Measurements from ENCODE around the gene AP2A2. TPM values are rescaled to one million over a fixed set of nuclear protein-coding genes. Genes with fewer than 3 reads are reported as not detected.
A peak's percentile ranks its signal among the peaks of the same experiment; 100 is the strongest.

The AP2A2 gene
- total RNA-seq, 6 experiments from 2014 or later: 41.4 to 66.7 (median 53.8) TPM

DNA sequence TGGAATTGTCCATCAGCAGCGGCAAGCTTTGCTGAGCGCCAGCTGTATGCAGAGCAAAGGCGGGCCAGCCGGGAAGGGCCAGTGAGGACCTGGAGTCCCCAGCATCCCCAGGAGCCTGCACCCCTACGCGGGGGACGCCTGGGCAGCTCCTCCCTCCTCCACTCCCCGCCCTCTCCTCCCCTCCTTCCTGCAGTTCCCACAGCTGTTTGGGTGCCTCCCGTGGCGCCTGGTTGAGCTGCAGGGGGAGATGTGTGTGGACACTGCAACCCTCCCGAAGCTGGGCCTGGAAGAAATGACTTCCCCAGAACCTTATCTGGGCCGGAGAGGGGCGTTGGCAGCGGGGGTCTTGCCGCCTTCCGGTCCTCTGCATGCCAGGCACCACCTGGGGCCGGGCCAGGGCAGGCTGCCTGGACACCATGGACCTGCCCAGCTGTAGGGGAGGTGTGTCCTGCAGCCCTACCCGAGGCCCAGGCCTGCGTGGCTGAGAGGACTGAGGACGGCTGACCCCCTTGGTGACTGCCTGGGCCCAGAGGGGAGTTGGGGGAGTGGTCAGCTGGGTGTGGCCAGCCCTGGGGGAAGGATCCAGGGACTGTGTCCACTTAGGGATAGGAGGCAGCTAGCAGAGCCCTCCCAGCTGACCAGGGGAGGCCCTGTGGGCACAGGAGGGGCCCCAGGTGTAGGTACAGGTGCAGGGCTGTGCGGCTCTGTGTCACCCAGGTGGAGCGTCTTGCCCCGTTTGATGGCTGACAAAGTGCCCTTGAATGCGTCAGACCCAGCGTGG lies 127.6 kb downstream of the AP2A2 start:
- ATAC-seq (no peak), DNase-seq (peak in 2 of 3 donors; percentile 14 to 48)
- H3K36me3 ChIP-seq: no peaks in the 10 kb centered on the region
- H3K9me3 ChIP-seq: no peaks in the 10 kb centered on the region
- no CpG with 5 or more reads among the region's 25 CpGs for WGBS (ENCODE audit: insufficient coverage, low coverage, low lambda C conversion rate, missing lambda C conversion rate)
- H3K4me1 ChIP-seq: no peaks in the 10 kb centered on the region
- H3K27me3 ChIP-seq: no peaks in the 10 kb centered on the region
- intact Hi-C loops (cut with DNase I): loop anchor here (5.0 to 10.0 kb wide), 3 partner anchors 159 to 206 kb away; no protein-coding TSS in a partner anchor
- no peak overlapping the region for H3K4me3 ChIP-seq
- TF ChIP-seq, protein P1, sequence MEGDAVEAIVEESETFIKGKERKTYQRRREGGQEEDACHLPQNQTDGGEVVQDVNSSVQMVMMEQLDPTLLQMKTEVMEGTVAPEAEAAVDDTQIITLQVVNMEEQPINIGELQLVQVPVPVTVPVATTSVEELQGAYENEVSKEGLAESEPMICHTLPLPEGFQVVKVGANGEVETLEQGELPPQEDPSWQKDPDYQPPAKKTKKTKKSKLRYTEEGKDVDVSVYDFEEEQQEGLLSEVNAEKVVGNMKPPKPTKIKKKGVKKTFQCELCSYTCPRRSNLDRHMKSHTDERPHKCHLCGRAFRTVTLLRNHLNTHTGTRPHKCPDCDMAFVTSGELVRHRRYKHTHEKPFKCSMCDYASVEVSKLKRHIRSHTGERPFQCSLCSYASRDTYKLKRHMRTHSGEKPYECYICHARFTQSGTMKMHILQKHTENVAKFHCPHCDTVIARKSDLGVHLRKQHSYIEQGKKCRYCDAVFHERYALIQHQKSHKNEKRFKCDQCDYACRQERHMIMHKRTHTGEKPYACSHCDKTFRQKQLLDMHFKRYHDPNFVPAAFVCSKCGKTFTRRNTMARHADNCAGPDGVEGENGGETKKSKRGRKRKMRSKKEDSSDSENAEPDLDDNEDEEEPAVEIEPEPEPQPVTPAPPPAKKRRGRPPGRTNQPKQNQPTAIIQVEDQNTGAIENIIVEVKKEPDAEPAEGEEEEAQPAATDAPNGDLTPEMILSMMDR (IDR thresholded peaks at IDR 0.05): no peak
- no peak for TF ChIP-seq POLR2A (IDR thresholded peaks at IDR 0.05)
- H3K27ac ChIP-seq: no peak overlapping the region

GRCh38 chr11:1054143-1055108 lies 128.8 kb downstream of the AP2A2 start:
- no peak for ATAC-seq
- Histone ChIP-seq H3K4me1 (no peaks in the 10 kb centered on the region), H3K4me3 (no peak overlapping the region), H3K9me3 (no peaks in the 10 kb centered on the region), H3K27ac (no peak overlapping the region), H3K36me3 (no peaks in the 10 kb centered on the region), H3K27me3 (no peaks in the 10 kb centered on the region)
- TF ChIP-seq POLR2A (IDR thresholded peaks at IDR 0.05): no peak
- TF ChIP-seq, protein P1 (IDR thresholded peaks at IDR 0.05): no peak
- 55% methylated on average over 9 of the region's 25 CpGs for WGBS (ENCODE audit: insufficient coverage, low coverage, low lambda C conversion rate, missing lambda C conversion rate)
- DNase-seq: peak in 1 of 3 donors; percentile 11
- intact Hi-C loops (cut with DNase I): loop anchor here (5.0 to 10.0 kb wide), 3 partner anchors 160 to 207 kb away; no protein-coding TSS in a partner anchor

- Histone ChIP-seq H3K36me3 (no peaks in the 10 kb centered on the region), H3K4me1 (no peaks in the 10 kb centered on the region), H3K9me3 (no peaks in the 10 kb centered on the region), H3K27me3 (no peaks in the 10 kb centered on the region), H3K4me3 (no peak overlapping the region), H3K27ac (no peak overlapping the region)
- ATAC-seq (no peak), DNase-seq (peak in 1 of 3 donors; percentile 13)
- no peak for TF ChIP-seq POLR2A (IDR thresholded peaks at IDR 0.05)
- TF ChIP-seq, protein P1 (IDR thresholded peaks at IDR 0.05): no peak
- 83% methylated on average over 10 of the region's 17 CpGs for WGBS (ENCODE audit: insufficient coverage, low coverage, low lambda C conversion rate, missing lambda C conversion rate)
- intact Hi-C loops (cut with DNase I): loop anchor here in 1 of 2 donors (10.0 kb wide), 2 partner anchors 160 to 200 kb away; no protein-coding TSS in a partner anchor
Measured at GRCh38 chr11:1055109-1055703, 129.5 kb downstream of the AP2A2 start.
